Panc1 (cell line): ENCODE measurements around the gene KAT6B. TPM values are rescaled to one million over a fixed set of nuclear protein-coding genes. Genes with fewer than 3 reads are reported as not detected.

Experiments used
- ATAC-seq: fragments of 200-7000 bp; cut with Tn5 transposase; 2 replicates; pipeline ENCODE4 v1.9.1; 2020; ENCODE audit warnings: mild to moderate bottlenecking, moderate library complexity
- BruUV-seq: library from RNA; stranded (reverse); fragments of 400-500 nt; replicated peaks from 2 replicates; lab custom pipeline; 2021; lab: Mats Ljungman, UMichigan
- CTCF ChIA-PET: fragments of 300-600 bp; sonication (Branson Sonifier 250); formaldehyde crosslinking; loops from one replicate; lab custom pipeline; 2022; ENCODE audit warnings: antibody characterized with exemption; lab: Charles Lee
- POLR2A ChIA-PET: fragments of 300-600 bp; sonication (Branson Sonifier 250); formaldehyde crosslinking; loops from one replicate; lab custom pipeline; 2022; ENCODE audit warnings: antibody characterized with exemption; lab: Charles Lee
- DNase-seq: peaks from one replicate; pipeline ENCODE4 v3.0.0-alpha.2; 2010; ENCODE audit warnings: low read depth, low spot score
- H3K27ac ChIP-seq: 2 replicates; pipeline ENCODE4 v1.5.1; 2011; ENCODE audit warnings: mild to moderate bottlenecking, low read length, inconsistent platforms
- H3K27me3 ChIP-seq: fragments of 200-500 bp; sonication (Bioruptor generic); 2 replicates; pipeline ENCODE4 v1.6.0; 2014; ENCODE audit warnings: low read length, inconsistent platforms; ENCODE audit not compliant: control insufficient read depth, insufficient read depth
- H3K36me3 ChIP-seq: fragments of 200-500 bp; sonication (Bioruptor generic); 2 replicates; pipeline ENCODE4 v1.5.1; 2014; ENCODE audit warnings: inconsistent platforms, mild to moderate bottlenecking, low read length, moderate library complexity; ENCODE audit not compliant: control insufficient read depth, insufficient read depth
- H3K4me1 ChIP-seq: 2 replicates; pipeline ENCODE4 v1.5.1; 2011; ENCODE audit warnings: inconsistent platforms, mild to moderate bottlenecking, low read length, moderate library complexity; ENCODE audit not compliant: control insufficient read depth, insufficient read depth
- H3K4me3 ChIP-seq, 2 experiments: 2 replicates each; pipeline ENCODE4 v1.5.1; 2011 to 2012; ENCODE audit warnings: low read depth in 2 of 2, low read length in 2 of 2, mild to moderate bottlenecking in 2 of 2, inconsistent platforms in 1 of 2, moderate library complexity in 1 of 2
- H3K9me3 ChIP-seq: fragments of 200-500 bp; sonication (Bioruptor generic); 2 replicates; pipeline ENCODE4 v1.5.1; 2014; ENCODE audit warnings: low read depth, mild to moderate bottlenecking, inconsistent platforms, low read length, moderate library complexity; ENCODE audit not compliant: control insufficient read depth, insufficient read depth
- POLR2AphosphoS5 ChIP-seq: IDR thresholded peaks from 2 replicates; pipeline ENCODE4 v1.6.1; 2012; ENCODE audit warnings: mild to moderate bottlenecking, low read depth, low read length, moderate library complexity
- SIN3A ChIP-seq: IDR thresholded peaks from 2 replicates; pipeline ENCODE4 v1.6.1; 2012; ENCODE audit warnings: low read depth, mild to moderate bottlenecking, low read length, moderate library complexity, borderline replicate concordance; ENCODE audit not compliant: insufficient read depth
- TCF7L2 ChIP-seq: IDR thresholded peaks from 2 replicates; pipeline ENCODE4 v1.6.1; 2011; ENCODE audit warnings: mild to moderate bottlenecking, low read depth, low read length, inconsistent platforms
- in situ Hi-C: cut with HindIII; loops from 2 replicates; pipeline ENCODE4 v1.10.0; 2016; ENCODE audit warnings: low sequenced_read_pairs, low pct_unique_long_range_greater_than_20kb
- intact Hi-C: fragments of 100-400 bp; cut with micrococcal nuclease; formaldehyde crosslinking; loops from one replicate; pipeline ENCODE4 v1.10.0; 2022; ENCODE audit not compliant: unreplicated experiment
- total RNA-seq: library from RNA; stranded (reverse); gene quantifications from one replicate; pipeline ENCODE4 v1.2.1, GENCODE V29; 2021; ENCODE audit not compliant: unreplicated experiment
- TF ChIP-seq, protein P1 (sequence below): fragments of 450-650 bp; IDR thresholded peaks from 2 replicates; pipeline ENCODE4 v1.5.1; 2017; ENCODE audit warnings: mild to moderate bottlenecking
- TF ChIP-seq, protein P2 (sequence below), 2 experiments: IDR thresholded peaks; 2 replicates each; pipeline ENCODE4 v1.6.1; 2011 to 2012; ENCODE audit warnings: low read depth in 2 of 2, control low read depth in 1 of 2, low read length in 1 of 2, mild to moderate bottlenecking in 1 of 2, moderate library complexity in 1 of 2; ENCODE audit not compliant: insufficient read depth in 1 of 2

Gene KAT6B
- total RNA-seq, 1 experiment from 2014 or later, result 31.1 TPM

DNA sequence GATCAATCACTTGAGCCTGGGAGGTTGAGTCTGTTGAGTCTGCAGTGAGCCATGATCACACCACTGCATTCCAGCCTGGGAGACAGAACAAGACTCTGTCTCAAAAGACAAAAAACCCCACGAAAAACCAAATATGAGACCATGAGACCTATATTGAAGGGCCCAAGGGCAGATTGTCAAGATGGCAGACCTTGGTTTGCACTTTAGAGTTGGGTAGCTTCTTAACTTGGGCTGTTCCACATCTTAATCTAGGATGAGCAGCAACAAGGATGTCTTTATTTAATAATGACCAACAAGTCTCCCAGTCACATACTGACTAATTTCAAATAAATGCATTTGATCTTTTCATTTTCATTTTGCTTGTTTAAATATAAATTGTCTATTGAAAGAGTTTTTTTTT, 43.8 kb downstream of the KAT6B start:
- intact Hi-C loops (no loop called here), in situ Hi-C loops (no loop called here)
- Histone ChIP-seq H3K9me3 (no peaks in the 10 kb centered on the region), H3K4me3 (no peak overlapping the region), H3K36me3 (no peaks in the 10 kb centered on the region), H3K27ac (no peak overlapping the region), H3K4me1 (no peaks in the 10 kb centered on the region), H3K27me3 (no peaks in the 10 kb centered on the region)
- TF ChIP-seq, protein P1, sequence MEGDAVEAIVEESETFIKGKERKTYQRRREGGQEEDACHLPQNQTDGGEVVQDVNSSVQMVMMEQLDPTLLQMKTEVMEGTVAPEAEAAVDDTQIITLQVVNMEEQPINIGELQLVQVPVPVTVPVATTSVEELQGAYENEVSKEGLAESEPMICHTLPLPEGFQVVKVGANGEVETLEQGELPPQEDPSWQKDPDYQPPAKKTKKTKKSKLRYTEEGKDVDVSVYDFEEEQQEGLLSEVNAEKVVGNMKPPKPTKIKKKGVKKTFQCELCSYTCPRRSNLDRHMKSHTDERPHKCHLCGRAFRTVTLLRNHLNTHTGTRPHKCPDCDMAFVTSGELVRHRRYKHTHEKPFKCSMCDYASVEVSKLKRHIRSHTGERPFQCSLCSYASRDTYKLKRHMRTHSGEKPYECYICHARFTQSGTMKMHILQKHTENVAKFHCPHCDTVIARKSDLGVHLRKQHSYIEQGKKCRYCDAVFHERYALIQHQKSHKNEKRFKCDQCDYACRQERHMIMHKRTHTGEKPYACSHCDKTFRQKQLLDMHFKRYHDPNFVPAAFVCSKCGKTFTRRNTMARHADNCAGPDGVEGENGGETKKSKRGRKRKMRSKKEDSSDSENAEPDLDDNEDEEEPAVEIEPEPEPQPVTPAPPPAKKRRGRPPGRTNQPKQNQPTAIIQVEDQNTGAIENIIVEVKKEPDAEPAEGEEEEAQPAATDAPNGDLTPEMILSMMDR, result no peak
- TF ChIP-seq TCF7L2 (no peak), SIN3A (no peak), POLR2AphosphoS5 (no peak)
- TF ChIP-seq, protein P2, sequence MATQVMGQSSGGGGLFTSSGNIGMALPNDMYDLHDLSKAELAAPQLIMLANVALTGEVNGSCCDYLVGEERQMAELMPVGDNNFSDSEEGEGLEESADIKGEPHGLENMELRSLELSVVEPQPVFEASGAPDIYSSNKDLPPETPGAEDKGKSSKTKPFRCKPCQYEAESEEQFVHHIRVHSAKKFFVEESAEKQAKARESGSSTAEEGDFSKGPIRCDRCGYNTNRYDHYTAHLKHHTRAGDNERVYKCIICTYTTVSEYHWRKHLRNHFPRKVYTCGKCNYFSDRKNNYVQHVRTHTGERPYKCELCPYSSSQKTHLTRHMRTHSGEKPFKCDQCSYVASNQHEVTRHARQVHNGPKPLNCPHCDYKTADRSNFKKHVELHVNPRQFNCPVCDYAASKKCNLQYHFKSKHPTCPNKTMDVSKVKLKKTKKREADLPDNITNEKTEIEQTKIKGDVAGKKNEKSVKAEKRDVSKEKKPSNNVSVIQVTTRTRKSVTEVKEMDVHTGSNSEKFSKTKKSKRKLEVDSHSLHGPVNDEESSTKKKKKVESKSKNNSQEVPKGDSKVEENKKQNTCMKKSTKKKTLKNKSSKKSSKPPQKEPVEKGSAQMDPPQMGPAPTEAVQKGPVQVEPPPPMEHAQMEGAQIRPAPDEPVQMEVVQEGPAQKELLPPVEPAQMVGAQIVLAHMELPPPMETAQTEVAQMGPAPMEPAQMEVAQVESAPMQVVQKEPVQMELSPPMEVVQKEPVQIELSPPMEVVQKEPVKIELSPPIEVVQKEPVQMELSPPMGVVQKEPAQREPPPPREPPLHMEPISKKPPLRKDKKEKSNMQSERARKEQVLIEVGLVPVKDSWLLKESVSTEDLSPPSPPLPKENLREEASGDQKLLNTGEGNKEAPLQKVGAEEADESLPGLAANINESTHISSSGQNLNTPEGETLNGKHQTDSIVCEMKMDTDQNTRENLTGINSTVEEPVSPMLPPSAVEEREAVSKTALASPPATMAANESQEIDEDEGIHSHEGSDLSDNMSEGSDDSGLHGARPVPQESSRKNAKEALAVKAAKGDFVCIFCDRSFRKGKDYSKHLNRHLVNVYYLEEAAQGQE (IDR thresholded peaks at IDR 0.05; ENCODE audit: insufficient read depth in 1 of 2, low read depth in 2 of 2, low read length in 1 of 2), result no peak
- POLR2A ChIA-PET, result no interaction called here
- CTCF ChIA-PET, result no interaction called here
- ATAC-seq, result no peak
- no TSS peak for BruUV-seq
- no peak for DNase-seq

GRCh38 chr10:74871595-74872382, 45.4 kb downstream of the KAT6B start:
- no peak for DNase-seq

More at GRCh38 chr10:74871595-74872382, 45.4 kb downstream of the KAT6B start:
- no peak overlapping the region for H3K27ac ChIP-seq
- ChIA-PET CTCF (interaction anchor here (0.7 kb wide), 1 partner anchor 40 kb away, joined by 3 read pairs; no protein-coding TSS in a partner anchor), POLR2A (no interaction called here)
- H3K36me3 ChIP-seq, result no peaks in the 10 kb centered on the region
- no peaks in the 10 kb centered on the region for H3K27me3 ChIP-seq
- BruUV-seq, result no TSS peak
- intact Hi-C loops, result no loop called here
- TF ChIP-seq SIN3A (no peak), POLR2AphosphoS5 (no peak), TCF7L2 (no peak)
- TF ChIP-seq, protein P2 (IDR thresholded peaks at IDR 0.05; ENCODE audit: insufficient read depth in 1 of 2, low read depth in 2 of 2, low read length in 1 of 2), result no peak
- TF ChIP-seq, protein P1, result no peak
- H3K4me3 ChIP-seq, result no peak overlapping the region
- ATAC-seq, result no peak
- H3K9me3 ChIP-seq, result no peaks in the 10 kb centered on the region
- in situ Hi-C loops, result no loop called here
- H3K4me1 ChIP-seq, result no peaks in the 10 kb centered on the region
